K562 (cell line): Measurements from ENCODE around the gene CSF3. TPM values are rescaled to one million over a fixed set of nuclear protein-coding genes. Genes with fewer than 3 reads are reported as not detected.

Experiments used
- ATAC-seq: fragments of 200-7000 bp; cut with Tn5 transposase; 3 replicates; pipeline ENCODE4 v1.9.1; 2020; ENCODE audit warnings: moderate library complexity
- BruUV-seq: library from RNA; stranded (reverse); fragments of 400-500 nt; replicated peaks from 2 replicates; lab custom pipeline; 2021; lab: Mats Ljungman, UMichigan
- CTCF ChIA-PET: fragments of 300-600 bp; formaldehyde crosslinking; extraction: SDS; loops from one replicate; lab custom pipeline; 2021; ENCODE audit warnings: low intra/inter-chr PET ratio; lab: Yijun Ruan, JAX
- POLR2A ChIA-PET: fragments of 300-600, 350-650 bp; sonication (Branson Sonifier 250); formaldehyde crosslinking; extraction: SDS; loops from one replicate; lab custom pipeline; 2021; ENCODE audit warnings: antibody characterized with exemption, inconsistent platforms; lab: Yijun Ruan, JAX
- DNase-seq, 4 experiments: peaks; one replicate each; pipeline versions ENCODE4 v3.0.0 to v3.0.0-alpha.2; 2011 to 2018; ENCODE audit warnings: low spot score in 3 of 4, mixed read lengths in 3 of 4; ENCODE audit errors: extremely low read depth in 1 of 4
- FAIRE-seq: peaks from 2 replicates; lab custom pipeline; 2011; peaks lifted over from hg19 to GRCh38; lab: Jason Lieb, UNC
- H2AFZ ChIP-seq: 2 replicates; pipeline ENCODE4 v1.6.0; 2011; ENCODE audit warnings: low read depth, low read length, control low read depth, inconsistent platforms
- H3K27ac ChIP-seq: fragments of 200-600 bp; 3 replicates; pipeline ENCODE4 v1.8.0; 2011; ENCODE audit warnings: low read depth, mild to moderate bottlenecking, control low read depth, inconsistent platforms, low read length, moderate library complexity, mixed read lengths; ENCODE audit errors: extremely low read depth
- H3K27me3 ChIP-seq, 2 experiments: fragments of 300-600 bp in 1 of 2; 2 replicates in 1 of 2; 3 replicates in 1 of 2; pipeline versions ENCODE4 v1.6.0 to v1.8.0; 2011; ENCODE audit warnings: inconsistent platforms in 2 of 2, low read length in 2 of 2, mild to moderate bottlenecking in 1 of 2, mixed read lengths in 1 of 2, moderate library complexity in 1 of 2; ENCODE audit not compliant: control insufficient read depth in 2 of 2, insufficient read depth in 2 of 2
- H3K36me3 ChIP-seq: fragments of 300-600 bp; 3 replicates; pipeline ENCODE4 v1.8.0; 2011; ENCODE audit warnings: mild to moderate bottlenecking, low read length, inconsistent platforms; ENCODE audit not compliant: control insufficient read depth, insufficient read depth
- H3K4me1 ChIP-seq, 2 experiments: fragments of 200-600 bp in 1 of 2; replicated peaks in 1 of 2; 2 replicates in 1 of 2; 3 replicates in 1 of 2; pipeline versions ENCODE4 v1.5.1 to v1.8.0; 2011; ENCODE audit warnings: inconsistent platforms in 2 of 2, low read length in 2 of 2, mild to moderate bottlenecking in 1 of 2, mixed read lengths in 1 of 2, moderate library complexity in 1 of 2; ENCODE audit not compliant: control insufficient read depth in 2 of 2, insufficient read depth in 2 of 2
- H3K4me2 ChIP-seq: 2 replicates; pipeline ENCODE4 v1.6.1; 2011; ENCODE audit warnings: low read length, control low read depth, inconsistent platforms, mixed read lengths; ENCODE audit not compliant: insufficient read depth
- H3K4me3 ChIP-seq: fragments of 200-600 bp; sonication (generic), shearing (Covaris generic); 2 replicates; pipeline ENCODE4 v1.5.1; 2016; ENCODE audit warnings: control low read depth, inconsistent platforms
- H3K79me2 ChIP-seq: fragments of 200-600 bp; 3 replicates; pipeline ENCODE4 v1.8.0; 2011; ENCODE audit warnings: low read length, inconsistent platforms; ENCODE audit not compliant: control insufficient read depth, insufficient read depth
- H3K9ac ChIP-seq, 2 experiments: 2 replicates each; pipeline versions ENCODE4 v1.6.0 to v1.6.1; 2011; ENCODE audit warnings: low read depth in 2 of 2, low read length in 2 of 2, control low read depth in 1 of 2, inconsistent platforms in 1 of 2, mild to moderate bottlenecking in 1 of 2, mixed read lengths in 1 of 2; ENCODE audit not compliant: insufficient read depth in 1 of 2
- H3K9me1 ChIP-seq: one replicate; pipeline ENCODE4 v1.6.0; 2011; ENCODE audit warnings: inconsistent platforms, mild to moderate bottlenecking, low read length, moderate library complexity; ENCODE audit not compliant: control insufficient read depth, insufficient read depth
- H3K9me3 ChIP-seq: replicated peaks from 2 replicates; pipeline ENCODE4 v1.5.1; 2011; ENCODE audit warnings: low read depth, low read length, inconsistent platforms; ENCODE audit not compliant: control insufficient read depth, insufficient read depth
- H4K20me1 ChIP-seq: replicated peaks from 2 replicates; pipeline ENCODE4 v1.6.1; 2011; ENCODE audit warnings: low read length, inconsistent platforms, mixed read lengths; ENCODE audit not compliant: control insufficient read depth, insufficient read depth
- COPS2 ChIP-seq: fragments of 450-650 bp; conservative IDR thresholded peaks from 2 replicates; pipeline ENCODE4 v1.6.1; 2016; ENCODE audit warnings: mild to moderate bottlenecking, moderate library complexity
- EZH2 ChIP-seq: IDR thresholded peaks from 2 replicates; pipeline ENCODE4 v1.6.1; 2012; ENCODE audit warnings: low read depth, mild to moderate bottlenecking, inconsistent platforms, low read length, borderline replicate concordance
- NCOA1 ChIP-seq: fragments of 450-650 bp; IDR thresholded peaks from 2 replicates; pipeline ENCODE4 v1.6.1; 2016; ENCODE audit warnings: low read depth
- PATZ1 ChIP-seq: fragments of 250-450 bp; sonication (Bioruptor Pico); IDR thresholded peaks from 2 replicates; pipeline ENCODE4 v1.5.0; 2020; ENCODE audit warnings: mild to moderate bottlenecking, borderline replicate concordance
- POLR2G ChIP-seq: fragments of 200-400 bp; formaldehyde crosslinking; IDR thresholded peaks from 2 replicates; pipeline ENCODE4 v1.6.1; 2017; ENCODE audit warnings: low read depth, mild to moderate bottlenecking, antibody characterized with exemption, low read length, moderate library complexity
- RERE ChIP-seq: sonication (generic); formaldehyde crosslinking; IDR thresholded peaks from 2 replicates; pipeline ENCODE4 v1.8.0; 2023; ENCODE audit warnings: missing genetic modification reagents, mild to moderate bottlenecking, borderline replicate concordance
- SRSF1 ChIP-seq: fragments of 200-400 bp; formaldehyde crosslinking; IDR thresholded peaks from 2 replicates; pipeline ENCODE4 v1.6.1; 2017; ENCODE audit warnings: mild to moderate bottlenecking, low read depth, low read length, moderate library complexity
- ZBTB33 ChIP-seq: sonication (generic); formaldehyde crosslinking; IDR thresholded peaks from 2 replicates; pipeline ENCODE4 v1.8.1; 2023; ENCODE audit warnings: mild to moderate bottlenecking, missing genetic modification reagents
- ZFP30 ChIP-seq: fragments of 250-450 bp; sonication (Bioruptor Pico); IDR thresholded peaks from 2 replicates; pipeline ENCODE4 v1.8.0; 2022; ENCODE audit warnings: moderate library complexity, mild to moderate bottlenecking, inconsistent platforms, borderline replicate concordance
- ZNF165 ChIP-seq: fragments of 250-450 bp; sonication (Bioruptor Pico); IDR thresholded peaks from 2 replicates; pipeline ENCODE4 v1.4.0; 2020; ENCODE audit warnings: borderline replicate concordance
- WGBS: fragments of 100-300 bp; shearing (Covaris generic); methylation state at CpG from one replicate; pipeline ENCODE4 v1.1.6; 2016; ENCODE audit warnings: low coverage, mixed read lengths; ENCODE audit not compliant: insufficient coverage; ENCODE audit errors: missing lambda C conversion rate; 5-methylcytosine and 5-hydroxymethylcytosine counted together
- in situ Hi-C: fragments of 300-500 bp; cut with MboI; formaldehyde crosslinking; loops from 4 replicates; pipeline ENCODE4 v1.15.0; 2018; ENCODE audit warnings: inconsistent platforms, mixed read lengths
- intact Hi-C: fragments of 100-400 bp; cut with micrococcal nuclease; formaldehyde crosslinking; loops from 2 replicates; pipeline ENCODE4 v1.14.2; 2022
- polyA plus RNA-seq, 8 experiments: library from polyadenylated mRNA; depleted of rRNA in 4 of 8; stranded (reverse) in 5 of 8; unstranded in 3 of 8; fragments of >200 nt; fragmentation: Nextera tagmentation in 2 of 8; fragmentation: Illumina TruSeq in 1 of 8; extraction: Ambion mirVana in 2 of 8; extraction: Trizol in 1 of 8; gene quantifications; 2 replicates each; pipeline versions ENCODE4 v1.2.1 to v1.2.3, GENCODE V29; 2011 to 2014; ENCODE audit warnings: inconsistent platforms in 1 of 8, missing spikeins in 1 of 8
- total RNA-seq, 7 experiments: library from RNA; depleted of rRNA in 6 of 7; stranded (reverse); fragments of >200 nt in 6 of 7; fragmentation: Illumina TruSeq in 2 of 7; extraction: Trizol in 2 of 7; gene quantifications; 2 replicates each; pipeline versions ENCODE4 v1.2.1 to v1.2.3, GENCODE V29; 2011 to 2021; ENCODE audit warnings: low replicate concordance in 1 of 7

CSF3 gene
- total and polyA plus RNA-seq, 9 of the 15 experiments (the other 6 are each of a cell fraction or from before 2014, with no cell fraction given) = 0.19 TPM; not detected in 8

GRCh38 chr17:40019140-40019991, 4.1 kb downstream of the CSF3 start:
- H2AFZ ChIP-seq = no peak overlapping the region
- no peak overlapping the region; the same call in 2 of the 3 replicates for H3K27ac ChIP-seq
- peaks cover 3 to 54% of the 10 kb centered on the region in 2 experiments; a peak in 3 of 5 replicates for H3K4me1 ChIP-seq
- no peak overlapping the region for H3K4me2 ChIP-seq
- H3K4me3 ChIP-seq = no peak overlapping the region
- no peaks in the 10 kb centered on the region for H3K9me1 ChIP-seq
- H3K27me3 ChIP-seq = no peaks in the 10 kb centered on the region
- in situ Hi-C loops = loop anchor here (10.0 to 25.0 kb wide), 2 partner anchors 268 to 335 kb away; partner anchors contain the start of gene CDC6
- no peaks in the 10 kb centered on the region for H4K20me1 ChIP-seq
- POLR2A ChIA-PET = interaction anchor here (0.6 to 0.7 kb wide), 2 partner anchors 8 to 15 kb away, joined by 3 read pairs; no protein-coding TSS in a partner anchor
- intact Hi-C loops = loop anchor here (10.0 kb wide), 2 partner anchors 145 to 335 kb away; no protein-coding TSS in a partner anchor
- ATAC-seq (no peak), DNase-seq (no peak), FAIRE-seq (no peak)
- peak overlapping the region in 1 of 2 experiments; percentile 64; a peak in 2 of 4 replicates for H3K9ac ChIP-seq
- no peaks in the 10 kb centered on the region for H3K9me3 ChIP-seq
- H3K36me3 ChIP-seq = peaks cover 56% of the 10 kb centered on the region; the same call in 2 of the 3 replicates
- BruUV-seq = TSS peak; percentile 69
- H3K79me2 ChIP-seq = no peaks in the 10 kb centered on the region
- WGBS = 88% methylated on average over 19 of the region's 24 CpGs
- no peak for TF ChIP-seq SRSF1
- no peak for TF ChIP-seq EZH2
- TF ChIP-seq PATZ1 = no peak
- no peak for TF ChIP-seq RERE (CRISPR knock-in tag)
- TF ChIP-seq COPS2 = no peak
- peak; percentile 30; the same call in 1 of the 2 replicates for TF ChIP-seq POLR2G
- TF ChIP-seq ZNF165 (CRISPR knock-in tag) = no peak
- TF ChIP-seq NCOA1 = no peak
- TF ChIP-seq ZBTB33 (CRISPR knock-in tag) = peak; percentile 52; the same call in 1 of the 2 replicates
- no peak for TF ChIP-seq ZFP30
- TF ChIP-seq, all 486 proteins: peak for 2
- CTCF ChIA-PET = no interaction called here
